PC-9 (cell line): ENCODE data around the gene PPM1N. TPM values are rescaled to one million over a fixed set of nuclear protein-coding genes. Genes with fewer than 3 reads are reported as not detected.

ENCODE experiments used
- BruUV-seq: library from RNA; stranded (reverse); fragments of 400-500 nt; replicated peaks from 2 replicates; lab custom pipeline; 2021; lab: Mats Ljungman, UMichigan
- CTCF ChIA-PET: fragments of 300-600 bp; sonication (Branson Sonifier 250); formaldehyde crosslinking; loops from one replicate; lab custom pipeline; 2022; ENCODE audit warnings: antibody characterized with exemption; lab: Charles Lee
- POLR2A ChIA-PET: fragments of 300-600 bp; sonication (Branson Sonifier 250); formaldehyde crosslinking; loops from one replicate; lab custom pipeline; 2022; ENCODE audit warnings: antibody characterized with exemption; ENCODE audit not compliant: unreplicated experiment; lab: Charles Lee
- DNase-seq, 2 experiments: peaks; one replicate each; pipeline versions ENCODE4 v3.0.0 to v3.0.0-alpha.2; 2015 to 2022; ENCODE audit warnings: mixed read lengths in 1 of 2
- H2AFZ ChIP-seq: fragments of 200-600 bp; sonication (generic); 2 replicates; pipeline ENCODE4 v1.8.1; 2017; ENCODE audit warnings: antibody characterized with exemption
- H3F3A ChIP-seq: fragments of 200-600 bp; sonication (generic); 2 replicates; pipeline ENCODE4 v1.8.1; 2017; ENCODE audit warnings: antibody characterized with exemption, mild to moderate bottlenecking, low read depth; ENCODE audit not compliant: insufficient read depth
- H3K27ac ChIP-seq: fragments of 200-600 bp; sonication (generic); 2 replicates; pipeline ENCODE4 v1.6.1; 2016; ENCODE audit warnings: mixed run types
- H3K27me3 ChIP-seq: fragments of 200-600 bp; sonication (generic); 2 replicates; pipeline ENCODE4 v1.6.1; 2016; ENCODE audit warnings: low read depth, mixed run types; ENCODE audit not compliant: insufficient read depth
- H3K36me3 ChIP-seq: fragments of 200-600 bp; sonication (generic); 2 replicates; pipeline ENCODE4 v1.6.1; 2016; ENCODE audit warnings: low read depth, mixed run types
- H3K4me1 ChIP-seq: fragments of 200-600 bp; sonication (generic); replicated peaks from 2 replicates; pipeline ENCODE4 v1.6.1; 2016; ENCODE audit warnings: mixed run types; ENCODE audit not compliant: insufficient read depth
- H3K4me2 ChIP-seq: fragments of 200-600 bp; sonication (generic); 2 replicates; pipeline ENCODE4 v1.6.1; 2017; ENCODE audit warnings: mixed run types
- H3K4me3 ChIP-seq: fragments of 200-600 bp; sonication (generic); 2 replicates; pipeline ENCODE4 v1.6.1; 2016; ENCODE audit warnings: mixed run types
- H3K79me2 ChIP-seq: fragments of 200-600 bp; sonication (generic); 2 replicates; pipeline ENCODE4 v1.6.1; 2017; ENCODE audit warnings: low read depth, mixed run types
- H3K9me2 ChIP-seq: fragments of 200-600 bp; sonication (generic); 2 replicates; pipeline ENCODE4 v1.8.1; 2017; ENCODE audit warnings: mild to moderate bottlenecking; ENCODE audit not compliant: insufficient read depth
- H3K9me3 ChIP-seq: fragments of 200-600 bp; sonication (generic); 2 replicates; pipeline ENCODE4 v1.8.1; 2016; ENCODE audit warnings: low read depth; ENCODE audit not compliant: insufficient read depth
- H4K20me1 ChIP-seq: fragments of 200-600 bp; sonication (generic); 2 replicates; pipeline ENCODE4 v1.8.1; 2017; ENCODE audit not compliant: insufficient read depth
- CTCF ChIP-seq: fragments of 200-600 bp; sonication (generic); conservative IDR thresholded peaks from 2 replicates; pipeline ENCODE4 v1.6.1; 2017; ENCODE audit warnings: mixed run types, antibody characterized with exemption, mild to moderate bottlenecking, moderate library complexity
- EZH2 ChIP-seq: fragments of 200-600 bp; sonication (generic); IDR thresholded peaks from 2 replicates; pipeline ENCODE4 v1.8.0; 2017; ENCODE audit warnings: antibody characterized with exemption, low read depth
- intact Hi-C: fragments of 100-400 bp; cut with micrococcal nuclease; formaldehyde crosslinking; loops from one replicate; pipeline ENCODE4 v1.10.0; 2022; ENCODE audit not compliant: unreplicated experiment
- total RNA-seq: library from RNA; stranded (reverse); gene quantifications from 2 replicates; pipeline ENCODE4 v1.2.3, GENCODE V29; 2021

The PPM1N gene
- total RNA-seq, 1 experiment from 2014 or later: 5.0 TPM

GRCh38 chr19:45497791-45498190, 452 bp upstream of the PPM1N start:
- peaks cover 47% of the 10 kb centered on the region for H3F3A ChIP-seq
- no peaks in the 10 kb centered on the region for H3K9me3 ChIP-seq
- no peaks in the 10 kb centered on the region for H3K36me3 ChIP-seq
- no peak overlapping the region for H3K4me3 ChIP-seq
- H4K20me1 ChIP-seq: 0 out of 2 replicates have a peak, but pooled peaks cover 3% of the 10 kb centered on the region
- intact Hi-C loops: no loop called here
- no peaks in the 10 kb centered on the region for H3K9me2 ChIP-seq
- ChIA-PET CTCF (no interaction called here), POLR2A (interaction anchor here (0.7 kb wide), 1 partner anchor 153 kb away, joined by 3 read pairs; no protein-coding TSS in a partner anchor)
- TSS peak; percentile 31 for BruUV-seq
- TF ChIP-seq EZH2 (no peak), CTCF (no peak)
- H3K79me2 ChIP-seq: no peaks in the 10 kb centered on the region
- no peak for DNase-seq
- 0 out of 2 replicates have a peak overlapping the region, but pooled peaks have one; percentile 88 for H3K4me2 ChIP-seq
- H3K27ac ChIP-seq: no peak overlapping the region
- peaks cover 14% of the 10 kb centered on the region; the same call in 1 of the 2 replicates for H3K4me1 ChIP-seq
- no peak overlapping the region for H2AFZ ChIP-seq
- no peaks in the 10 kb centered on the region for H3K27me3 ChIP-seq

GRCh38 chr19:45499196-45500180, 1.2 kb downstream of the PPM1N start:
- H4K20me1 ChIP-seq: 0 out of 2 replicates have a peak, but pooled peaks cover 3% of the 10 kb centered on the region
- no peaks in the 10 kb centered on the region for H3K9me3 ChIP-seq
- no peaks in the 10 kb centered on the region for H3K27me3 ChIP-seq
- H3K27ac ChIP-seq: no peak overlapping the region
- peaks cover 39% of the 10 kb centered on the region for H3F3A ChIP-seq
- DNase-seq: no peak
- no peaks in the 10 kb centered on the region for H3K79me2 ChIP-seq
- H3K9me2 ChIP-seq: no peaks in the 10 kb centered on the region
- intact Hi-C loops: no loop called here
- peaks cover 14% of the 10 kb centered on the region; the same call in 1 of the 2 replicates for H3K4me1 ChIP-seq
- H2AFZ ChIP-seq: no peak overlapping the region
- BruUV-seq: no TSS peak
- H3K4me2 ChIP-seq: no peak overlapping the region
- TF ChIP-seq CTCF: no peak
- H3K36me3 ChIP-seq: no peaks in the 10 kb centered on the region
- ChIA-PET CTCF (interaction anchor here (0.7 to 0.8 kb wide), 2 partner anchors 13 to 142 kb away, joined by 3 read pairs; no protein-coding TSS in a partner anchor), POLR2A (no interaction called here)
- H3K4me3 ChIP-seq: no peak overlapping the region

- Histone ChIP-seq H3K9me3 (no peaks in the 10 kb centered on the region), H3K36me3 (no peaks in the 10 kb centered on the region), H3K4me1 (peaks cover 22% of the 10 kb centered on the region), H3K79me2 (0 out of 2 replicates have a peak, but pooled peaks cover 4% of the 10 kb centered on the region), H2AFZ (no peak overlapping the region), H3K9me2 (no peaks in the 10 kb centered on the region), H3K4me2 (no peak overlapping the region), H4K20me1 (0 out of 2 replicates have a peak, but pooled peaks cover 1% of the 10 kb centered on the region), H3K27ac (no peak overlapping the region), H3K4me3 (no peak overlapping the region), H3K27me3 (no peaks in the 10 kb centered on the region), H3F3A (peaks cover 42% of the 10 kb centered on the region)
- DNase-seq: no peak
- ChIA-PET POLR2A (no interaction called here), CTCF (interaction anchor here (0.6 kb wide), 1 partner anchor 785 kb away, joined by 3 read pairs; no protein-coding TSS in a partner anchor)
- intact Hi-C loops: no loop called here
- no TSS peak for BruUV-seq
- TF ChIP-seq CTCF (no peak), EZH2 (no peak)
These were observed 2.9 kb downstream of the PPM1N start for GRCh38 chr19:45500918-45501729.
